ENCODE measurements around the gene PYDC1.

Gene PYDC1

GRCh38 chr16:31213342-31213741, 3.6 kb downstream of the PYDC1 start:
- TF ChIP-seq FOXP2 (optimal IDR thresholded peaks at IDR 0.05; ENCODE audit: borderline replicate concordance, extremely low read depth, extremely low read length, insufficient read depth), result no peak
- TF ChIP-seq REST (IDR thresholded peaks at IDR 0.05; ENCODE audit: insufficient read depth in 1 of 2, low read depth in 2 of 2, low read length in 2 of 2), result no peak
- TF ChIP-seq POLR2AphosphoS5 (IDR thresholded peaks at IDR 0.05; ENCODE audit: low read depth, low read length), result no peak
- no peak for TF ChIP-seq TAF1 (IDR thresholded peaks at IDR 0.05; ENCODE audit: borderline replicate concordance, insufficient read depth, low read length)
- TF ChIP-seq SIN3A (IDR thresholded peaks at IDR 0.05; ENCODE audit: borderline replicate concordance, insufficient read depth, low read length), result no peak

GRCh38 chr16:31206776-31207175, 10.2 kb downstream of the PYDC1 start:
- no peak for TF ChIP-seq POLR2AphosphoS5 (IDR thresholded peaks at IDR 0.05; ENCODE audit: low read depth, low read length)
- no peak for TF ChIP-seq TAF1 (IDR thresholded peaks at IDR 0.05; ENCODE audit: borderline replicate concordance, insufficient read depth, low read length)
- TF ChIP-seq FOXP2 (optimal IDR thresholded peaks at IDR 0.05; ENCODE audit: borderline replicate concordance, extremely low read depth, extremely low read length, insufficient read depth), result no peak
- no peak for TF ChIP-seq SIN3A (IDR thresholded peaks at IDR 0.05; ENCODE audit: borderline replicate concordance, insufficient read depth, low read length)
- no peak for TF ChIP-seq REST (IDR thresholded peaks at IDR 0.05; ENCODE audit: insufficient read depth in 1 of 2, low read depth in 2 of 2, low read length in 2 of 2)

GRCh38 chr16:31204871-31205666, 11.9 kb downstream of the PYDC1 start:
- TF ChIP-seq SIN3A (IDR thresholded peaks at IDR 0.05; ENCODE audit: borderline replicate concordance, insufficient read depth, low read length) (no peak), REST (IDR thresholded peaks at IDR 0.05; ENCODE audit: insufficient read depth in 1 of 2, low read depth in 2 of 2, low read length in 2 of 2) (no peak)

- TF ChIP-seq TAF1 (IDR thresholded peaks at IDR 0.05; ENCODE audit: borderline replicate concordance, insufficient read depth, low read length) (no peak), SIN3A (IDR thresholded peaks at IDR 0.05; ENCODE audit: borderline replicate concordance, insufficient read depth, low read length) (no peak), POLR2AphosphoS5 (IDR thresholded peaks at IDR 0.05; ENCODE audit: low read depth, low read length) (no peak)
Measured at GRCh38 chr16:31202414-31203375, 14.2 kb downstream of the PYDC1 start, which contains the start of gene PYCARD. Gene PYCARD, minus strand, starts transcription at chr16:31202760. Its CDS starts 70 bp downstream, at chr16:31202690.

- TF ChIP-seq SIN3A (IDR thresholded peaks at IDR 0.05; ENCODE audit: borderline replicate concordance, insufficient read depth, low read length), result no peak
- no peak for TF ChIP-seq FOXP2 (optimal IDR thresholded peaks at IDR 0.05; ENCODE audit: borderline replicate concordance, extremely low read depth, extremely low read length, insufficient read depth)
- TF ChIP-seq REST (IDR thresholded peaks at IDR 0.05; ENCODE audit: insufficient read depth in 1 of 2, low read depth in 2 of 2, low read length in 2 of 2), result no peak
Measured at GRCh38 chr16:31201582-31202413, 15.1 kb downstream of the PYDC1 start.

All from PFSK-1 (cell line).